ENCODE measurements around the gene TCEAL9. TPM values are rescaled to one million over a fixed set of nuclear protein-coding genes. Genes with fewer than 3 reads are reported as not detected.

Gene TCEAL9
- polyA plus RNA-seq, 1 experiment: 15.7 TPM

DNA sequence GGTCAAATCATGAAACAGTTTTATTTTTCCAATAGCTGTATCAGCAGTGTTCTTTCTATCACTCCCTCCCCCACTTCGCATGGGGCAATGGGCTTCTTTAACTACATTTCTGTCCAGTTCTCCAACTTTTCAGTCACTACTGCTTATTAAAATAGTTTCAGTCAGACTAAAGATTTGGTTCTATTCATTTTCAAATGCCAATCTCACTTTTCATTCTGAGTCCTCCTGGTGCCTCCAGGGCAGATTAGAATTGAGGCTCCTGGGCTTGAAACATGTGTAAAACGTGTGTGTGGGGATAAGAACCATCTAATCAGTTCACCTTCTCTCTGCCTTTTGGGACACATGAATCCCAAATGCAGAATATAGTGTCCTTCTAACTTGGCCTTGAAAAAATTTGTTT, 16.6 kb downstream of the TCEAL9 start:
- CTCF ChIA-PET: no interaction called here
- TF ChIP-seq, protein P1, sequence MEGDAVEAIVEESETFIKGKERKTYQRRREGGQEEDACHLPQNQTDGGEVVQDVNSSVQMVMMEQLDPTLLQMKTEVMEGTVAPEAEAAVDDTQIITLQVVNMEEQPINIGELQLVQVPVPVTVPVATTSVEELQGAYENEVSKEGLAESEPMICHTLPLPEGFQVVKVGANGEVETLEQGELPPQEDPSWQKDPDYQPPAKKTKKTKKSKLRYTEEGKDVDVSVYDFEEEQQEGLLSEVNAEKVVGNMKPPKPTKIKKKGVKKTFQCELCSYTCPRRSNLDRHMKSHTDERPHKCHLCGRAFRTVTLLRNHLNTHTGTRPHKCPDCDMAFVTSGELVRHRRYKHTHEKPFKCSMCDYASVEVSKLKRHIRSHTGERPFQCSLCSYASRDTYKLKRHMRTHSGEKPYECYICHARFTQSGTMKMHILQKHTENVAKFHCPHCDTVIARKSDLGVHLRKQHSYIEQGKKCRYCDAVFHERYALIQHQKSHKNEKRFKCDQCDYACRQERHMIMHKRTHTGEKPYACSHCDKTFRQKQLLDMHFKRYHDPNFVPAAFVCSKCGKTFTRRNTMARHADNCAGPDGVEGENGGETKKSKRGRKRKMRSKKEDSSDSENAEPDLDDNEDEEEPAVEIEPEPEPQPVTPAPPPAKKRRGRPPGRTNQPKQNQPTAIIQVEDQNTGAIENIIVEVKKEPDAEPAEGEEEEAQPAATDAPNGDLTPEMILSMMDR (IDR thresholded peaks at IDR 0.05; ENCODE audit: insufficient read depth, low read depth, low read length): no peak
- POLR2A ChIA-PET: no interaction called here
- no peak overlapping the region for H3K4me3 ChIP-seq (ENCODE audit: low read depth, low read length)
- no peaks in the 10 kb centered on the region for H3K36me3 ChIP-seq (ENCODE audit: control insufficient read depth, insufficient read depth, low read length)
- no peaks in the 10 kb centered on the region for H3K27me3 ChIP-seq (ENCODE audit: control insufficient read depth, insufficient read depth, low read length)
- no peak for DNase-seq (ENCODE audit: low read depth)

DNA sequence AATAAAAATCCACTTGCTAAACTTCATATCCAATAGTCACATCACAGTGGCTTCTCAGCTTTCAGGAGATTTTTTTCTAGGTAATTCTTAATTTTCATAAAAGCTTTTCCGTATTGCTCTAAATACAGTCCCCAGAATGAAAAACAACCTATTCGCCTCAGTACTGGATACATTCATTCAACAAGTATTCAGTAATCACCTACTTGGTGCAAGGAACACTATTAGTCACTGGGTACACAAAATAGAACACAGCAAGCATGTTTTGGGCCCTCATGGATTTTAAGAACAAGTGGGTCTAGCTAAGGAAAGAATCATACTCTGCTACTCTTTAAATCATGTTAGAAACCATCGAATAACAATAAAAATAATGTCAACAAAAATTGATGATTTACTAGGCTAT, 17.3 kb downstream of the TCEAL9 start:
- TF ChIP-seq, protein P1 (IDR thresholded peaks at IDR 0.05; ENCODE audit: insufficient read depth, low read depth, low read length): no peak
- no peak overlapping the region for H3K4me3 ChIP-seq (ENCODE audit: low read depth, low read length)
- POLR2A ChIA-PET: no interaction called here
- H3K27me3 ChIP-seq (ENCODE audit: control insufficient read depth, insufficient read depth, low read length): no peaks in the 10 kb centered on the region
- no peaks in the 10 kb centered on the region for H3K36me3 ChIP-seq (ENCODE audit: control insufficient read depth, insufficient read depth, low read length)
- CTCF ChIA-PET: no interaction called here
- no peak for DNase-seq (ENCODE audit: low read depth)

DNA sequence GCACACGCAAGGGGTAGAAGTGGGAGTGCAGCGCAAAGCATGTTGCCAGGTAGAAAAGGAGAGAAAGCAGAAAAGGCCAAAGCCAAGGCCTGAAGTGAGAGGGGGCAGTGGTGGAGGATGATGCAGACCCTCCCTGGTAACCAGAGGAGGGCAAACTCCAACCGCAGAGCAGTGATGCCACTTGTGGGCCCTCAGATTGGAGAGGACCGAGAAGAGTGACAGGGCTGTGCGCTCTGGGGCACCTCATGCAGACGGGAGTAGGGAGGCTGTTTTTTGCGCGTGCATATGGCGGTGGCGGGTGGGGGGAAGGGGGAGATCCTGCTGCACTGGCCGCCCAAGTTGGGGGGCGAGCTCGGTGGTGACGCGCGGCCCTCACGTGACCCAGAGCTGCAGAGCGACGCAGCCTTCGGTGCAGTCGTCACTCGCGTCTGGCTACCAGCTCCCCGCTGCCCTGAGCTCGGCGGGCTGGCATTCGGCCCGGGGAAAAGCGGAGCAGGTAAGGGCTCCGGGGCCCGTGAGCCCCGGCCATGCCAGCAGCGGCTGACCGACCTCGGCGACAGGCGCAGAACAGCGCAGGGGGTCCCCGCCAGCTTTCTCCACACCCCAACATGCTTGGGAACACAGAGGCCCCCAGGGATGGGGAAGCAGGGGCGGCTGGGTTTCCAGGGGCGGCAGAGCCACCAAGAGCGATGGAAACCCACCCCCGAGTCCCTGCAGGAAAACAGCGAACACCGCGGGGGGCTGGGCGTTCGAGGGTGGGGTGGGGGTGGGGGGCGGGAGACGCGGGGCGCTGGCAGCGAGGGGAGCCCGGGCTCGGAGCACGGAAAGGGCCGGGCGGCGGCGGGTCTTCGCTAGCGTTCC, 20.0 kb downstream of the TCEAL9 start, which contains the start of gene BEX3:
Gene BEX3, plus strand, starts transcription at position 421 of the 861 bp plus-strand sequence. CDS start 984 bp downstream, outside the sequence.
- no peaks in the 10 kb centered on the region for H3K27me3 ChIP-seq (ENCODE audit: control insufficient read depth, insufficient read depth, low read length)
- TF ChIP-seq, protein P1 (IDR thresholded peaks at IDR 0.05; ENCODE audit: insufficient read depth, low read depth, low read length): no peak
- CTCF ChIA-PET: interaction anchor here (0.7 kb wide), 1 partner anchor 47 kb away, joined by 4 read pairs; no protein-coding TSS in a partner anchor
- H3K36me3 ChIP-seq (ENCODE audit: control insufficient read depth, insufficient read depth, low read length): no peaks in the 10 kb centered on the region
- H3K4me3 ChIP-seq (ENCODE audit: low read depth, low read length): peak within 1 kb of the TSS; percentile 81
- no peak for DNase-seq (ENCODE audit: low read depth)
- POLR2A ChIA-PET: no interaction called here

DNA sequence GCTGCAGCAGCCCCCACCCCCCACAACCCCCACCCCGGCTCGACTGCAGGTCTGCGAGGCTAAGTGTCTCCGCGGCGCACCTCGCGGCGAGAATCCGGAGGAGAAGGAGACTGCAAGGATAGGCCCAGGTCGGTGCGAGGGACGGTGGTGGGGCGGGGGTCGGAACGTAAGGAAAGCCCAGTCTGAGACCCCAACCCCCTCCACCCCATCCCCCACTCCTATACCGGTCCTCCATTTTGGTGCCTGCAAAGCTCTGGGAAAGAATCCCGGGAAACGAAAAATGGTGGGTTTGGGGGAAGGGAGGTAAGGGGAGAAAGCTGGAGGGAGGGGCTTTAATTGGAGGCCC, 20.6 kb downstream of the TCEAL9 start:
- ChIA-PET POLR2A (no interaction called here), CTCF (interaction anchor here (1.1 kb wide), 1 partner anchor 20 kb away, joined by 3 read pairs; no protein-coding TSS in a partner anchor)
- TF ChIP-seq, protein P1 (IDR thresholded peaks at IDR 0.05; ENCODE audit: insufficient read depth, low read depth, low read length): no peak
- peak overlapping the region; percentile 81 for H3K4me3 ChIP-seq (ENCODE audit: low read depth, low read length)
- H3K36me3 ChIP-seq (ENCODE audit: control insufficient read depth, insufficient read depth, low read length): no peaks in the 10 kb centered on the region
- no peak for DNase-seq (ENCODE audit: low read depth)
- no peaks in the 10 kb centered on the region for H3K27me3 ChIP-seq (ENCODE audit: control insufficient read depth, insufficient read depth, low read length)

DNA sequence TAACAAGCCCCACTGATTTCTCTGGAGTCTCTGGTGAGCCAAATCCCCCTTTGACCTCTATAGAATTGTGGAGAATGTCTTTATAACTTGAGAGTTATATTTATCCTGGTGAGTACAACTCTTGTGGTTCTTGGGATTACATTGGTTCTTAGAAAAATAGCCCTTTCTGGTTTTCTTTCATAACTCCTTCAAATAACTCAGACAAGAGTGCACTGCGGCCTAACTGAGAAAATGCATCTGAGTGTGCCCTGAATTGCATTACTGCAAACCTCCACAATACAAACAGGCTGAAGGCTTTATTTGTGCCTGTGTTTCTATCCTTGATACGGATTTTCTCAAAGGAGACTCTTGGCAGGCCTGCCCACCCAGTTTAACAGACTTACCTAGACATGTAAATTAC, 22.7 kb downstream of the TCEAL9 start:
- TF ChIP-seq, protein P1 (IDR thresholded peaks at IDR 0.05; ENCODE audit: insufficient read depth, low read depth, low read length): no peak
- H3K36me3 ChIP-seq (ENCODE audit: control insufficient read depth, insufficient read depth, low read length): no peaks in the 10 kb centered on the region
- H3K27me3 ChIP-seq (ENCODE audit: control insufficient read depth, insufficient read depth, low read length): no peaks in the 10 kb centered on the region
- H3K4me3 ChIP-seq (ENCODE audit: low read depth, low read length): no peak overlapping the region
- DNase-seq (ENCODE audit: low read depth): no peak
- ChIA-PET POLR2A (no interaction called here), CTCF (no interaction called here)
